ENCODE results near the gene METTL24.

DNA sequence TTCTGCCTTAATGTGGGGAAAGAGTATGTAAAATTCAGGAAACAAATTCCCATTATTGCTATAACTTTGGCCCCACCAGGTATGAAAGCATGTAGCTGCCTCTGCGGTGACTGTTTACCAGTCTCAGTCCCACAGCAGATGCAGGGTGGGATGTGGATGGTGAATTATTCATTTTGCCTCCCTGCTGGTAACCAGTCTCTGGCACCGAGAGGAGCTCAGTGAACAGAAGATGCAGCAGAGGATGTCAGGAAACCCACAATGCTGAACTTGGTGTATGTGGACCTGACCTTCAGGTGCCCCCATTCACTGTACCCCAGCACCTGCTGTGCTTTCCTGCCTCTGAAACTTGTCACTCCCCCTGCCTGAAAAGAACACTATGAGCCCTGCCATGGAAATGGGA, 8.8 kb upstream of the METTL24 start:
- no peak for TF ChIP-seq SNAI1 (CRISPR knock-in tag; IDR thresholded peaks at IDR 0.05; ENCODE audit: borderline replicate concordance)
- TF ChIP-seq ATM (IDR thresholded peaks at IDR 0.05; ENCODE audit: borderline replicate concordance): no peak

All from HepG2 (cell line).